HCT116 (cell line): Measurements from ENCODE around the gene CACNA2D2. TPM values are rescaled to one million over a fixed set of nuclear protein-coding genes. Genes with fewer than 3 reads are reported as not detected.

Source experiments
- ATAC-seq: fragments of 200-7000 bp; cut with Tn5 transposase; 2 replicates; pipeline ENCODE4 v1.9.1; 2020; ENCODE audit warnings: mild to moderate bottlenecking, moderate library complexity
- BruUV-seq: library from RNA; stranded (reverse); fragments of 400-500 nt; replicated peaks from 2 replicates; lab custom pipeline; 2021; lab: Mats Ljungman, UMichigan
- CTCF ChIA-PET: fragments of 300-600 bp; sonication (Branson Sonifier 250); formaldehyde crosslinking; loops from one replicate; lab custom pipeline; 2021; ENCODE audit warnings: antibody characterized with exemption; lab: Charles Lee
- POLR2A ChIA-PET: fragments of 300-600, 350-600 bp; sonication (Branson Sonifier 250); formaldehyde crosslinking; loops from one replicate; lab custom pipeline; 2021; ENCODE audit warnings: antibody characterized with exemption; lab: Charles Lee
- RAD21 ChIA-PET, 2 experiments: fragments of 300-600 bp; sonication (Branson Sonifier 250); formaldehyde crosslinking; loops; one replicate each; lab custom pipeline; 2023; ENCODE audit warnings: low total read pairs in 2 of 2; ENCODE audit not compliant: uncharacterized antibody in 2 of 2, unreplicated experiment in 2 of 2, low non-redundant PET in 1 of 2; lab: Charles Lee
- DNase-seq: peaks from one replicate; pipeline ENCODE4 v3.0.0-alpha.2; 2010; ENCODE audit warnings: low read depth, low spot score
- H2AFZ ChIP-seq: fragments of 200-600 bp; shearing (Covaris generic), sonication (generic); 2 replicates; pipeline ENCODE4 v1.6.1; 2017; ENCODE audit warnings: low read depth, mixed run types, mixed read lengths, antibody characterized with exemption, low read length; ENCODE audit not compliant: poor library complexity, severe bottlenecking
- H3K27ac ChIP-seq: 2 replicates; pipeline ENCODE4 v1.5.1; 2012; ENCODE audit warnings: low read depth, low read length
- H3K27me3 ChIP-seq: fragments of 200-600 bp; sonication (generic); 2 replicates; pipeline ENCODE4 v1.6.1; 2016; ENCODE audit warnings: mixed run types, low read length, mixed read lengths; ENCODE audit not compliant: insufficient read depth
- H3K36me3 ChIP-seq, 2 experiments: fragments of 200-500 bp in 1 of 2; fragments of 200-600 bp in 1 of 2; sonication (Bioruptor generic) in 1 of 2; sonication (generic) in 1 of 2; 2 replicates each; pipeline versions ENCODE4 v1.5.1 to v1.6.1; 2014 to 2016; ENCODE audit warnings: low read length in 2 of 2, inconsistent platforms in 1 of 2, mixed read lengths in 1 of 2, mixed run types in 1 of 2; ENCODE audit not compliant: insufficient read depth in 2 of 2, control insufficient read depth in 1 of 2
- H3K4me1 ChIP-seq, 2 experiments: fragments of 200-600 bp in 1 of 2; sonication (generic) in 1 of 2; 2 replicates each; pipeline versions ENCODE4 v1.5.1 to v1.6.1; 2012 to 2017; ENCODE audit warnings: low read length in 2 of 2, inconsistent platforms in 1 of 2, mild to moderate bottlenecking in 1 of 2, mixed read lengths in 1 of 2, mixed run types in 1 of 2, moderate library complexity in 1 of 2; ENCODE audit not compliant: insufficient read depth in 2 of 2, control insufficient read depth in 1 of 2
- H3K4me2 ChIP-seq: fragments of 200-600 bp; sonication (generic); 2 replicates; pipeline ENCODE4 v1.6.1; 2017; ENCODE audit warnings: mixed run types, low read length, mixed read lengths
- H3K4me3 ChIP-seq, 2 experiments: fragments of 200-600 bp in 1 of 2; sonication (generic) in 1 of 2; replicated peaks in 1 of 2; 2 replicates each; pipeline ENCODE4 v1.5.1; 2011 to 2016; ENCODE audit warnings: low read length in 2 of 2, control low read depth in 1 of 2, low read depth in 1 of 2, mild to moderate bottlenecking in 1 of 2, mixed read lengths in 1 of 2, mixed run types in 1 of 2
- H3K79me2 ChIP-seq: fragments of 200-600 bp; sonication (generic); 2 replicates; pipeline ENCODE4 v1.6.1; 2017; ENCODE audit warnings: mild to moderate bottlenecking, mixed run types, low read length, moderate library complexity, mixed read lengths; ENCODE audit not compliant: insufficient read depth
- H3K9ac ChIP-seq: fragments of 200-600 bp; sonication (generic); 2 replicates; pipeline ENCODE4 v1.6.1; 2016; ENCODE audit warnings: low read length, mixed read lengths
- H3K9me2 ChIP-seq: fragments of 200-600 bp; sonication (generic), shearing (Covaris generic); 2 replicates; pipeline ENCODE4 v1.6.1; 2017; ENCODE audit warnings: mixed run types, mild to moderate bottlenecking, moderate library complexity; ENCODE audit not compliant: insufficient read depth
- H3K9me3 ChIP-seq, 2 experiments: fragments of 200-500 bp in 1 of 2; fragments of 200-600 bp in 1 of 2; sonication (Bioruptor generic) in 1 of 2; sonication (generic) in 1 of 2; 2 replicates each; pipeline ENCODE4 v1.6.1; 2014 to 2017; ENCODE audit warnings: low read length in 2 of 2, mixed read lengths in 2 of 2, inconsistent platforms in 1 of 2, low read depth in 1 of 2, mild to moderate bottlenecking in 1 of 2, mixed run types in 1 of 2, moderate library complexity in 1 of 2; ENCODE audit not compliant: control insufficient read depth in 1 of 2, insufficient read depth in 1 of 2
- H4K20me1 ChIP-seq: fragments of 200-600 bp; sonication (generic), shearing (Covaris generic); 2 replicates; pipeline ENCODE4 v1.6.1; 2017; ENCODE audit warnings: mixed run types, mild to moderate bottlenecking, moderate library complexity; ENCODE audit not compliant: insufficient read depth
- CTCF ChIP-seq, 3 experiments: fragments of 200-600 bp in 1 of 3; sonication (generic) in 1 of 3; IDR thresholded peaks in 2 of 3; conservative IDR thresholded peaks in 1 of 3; 2 replicates each; pipeline ENCODE4 v1.5.1; 2012 to 2017; ENCODE audit warnings: low read depth in 2 of 3, low read length in 2 of 3, antibody characterized with exemption in 1 of 3, borderline replicate concordance in 1 of 3, control low read depth in 1 of 3, mild to moderate bottlenecking in 1 of 3, mixed read lengths in 1 of 3, mixed run types in 1 of 3, moderate library complexity in 1 of 3; ENCODE audit not compliant: insufficient read depth in 1 of 3
- EGR1 ChIP-seq: IDR thresholded peaks from 2 replicates; pipeline ENCODE4 v1.6.1; 2012; ENCODE audit warnings: low read depth
- MAX ChIP-seq: IDR thresholded peaks from 2 replicates; pipeline ENCODE4 v1.6.1; 2012
- POLR2AphosphoS5 ChIP-seq: IDR thresholded peaks from 2 replicates; pipeline ENCODE4 v1.6.1; 2011; ENCODE audit warnings: mild to moderate bottlenecking, low read depth, low read length, moderate library complexity
- RAD21 ChIP-seq: IDR thresholded peaks from 2 replicates; pipeline ENCODE4 v1.6.1; 2012; ENCODE audit warnings: low read depth, mild to moderate bottlenecking
- SIN3A ChIP-seq: IDR thresholded peaks from 2 replicates; pipeline ENCODE4 v1.6.1; 2012; ENCODE audit warnings: low read depth
- TCF7L2 ChIP-seq: IDR thresholded peaks from 2 replicates; pipeline ENCODE4 v1.7.0; 2011; ENCODE audit warnings: borderline replicate concordance, inconsistent platforms; ENCODE audit not compliant: insufficient read depth, insufficient read length; ENCODE audit errors: extremely low read depth
- ZFX ChIP-seq: fragments of 450-650 bp; IDR thresholded peaks from 2 replicates; pipeline ENCODE4 v1.6.1; 2017
- ZNF274 ChIP-seq: fragments of 200-500 bp; sonication (Bioruptor generic); IDR thresholded peaks from 2 replicates; pipeline ENCODE4 v1.6.1; 2014; ENCODE audit warnings: mild to moderate bottlenecking, low read depth, low read length, inconsistent platforms
- intact Hi-C: fragments of 100-400 bp; cut with micrococcal nuclease; formaldehyde crosslinking; loops from 2 replicates; pipeline ENCODE4 v1.10.0; 2022
- total RNA-seq: library from RNA; stranded (reverse); gene quantifications from one replicate; pipeline ENCODE4 v1.2.1, GENCODE V29; 2021; ENCODE audit not compliant: unreplicated experiment

The CACNA2D2 gene
- total RNA-seq, 1 experiment from 2014 or later, result 10.2 TPM

DNA sequence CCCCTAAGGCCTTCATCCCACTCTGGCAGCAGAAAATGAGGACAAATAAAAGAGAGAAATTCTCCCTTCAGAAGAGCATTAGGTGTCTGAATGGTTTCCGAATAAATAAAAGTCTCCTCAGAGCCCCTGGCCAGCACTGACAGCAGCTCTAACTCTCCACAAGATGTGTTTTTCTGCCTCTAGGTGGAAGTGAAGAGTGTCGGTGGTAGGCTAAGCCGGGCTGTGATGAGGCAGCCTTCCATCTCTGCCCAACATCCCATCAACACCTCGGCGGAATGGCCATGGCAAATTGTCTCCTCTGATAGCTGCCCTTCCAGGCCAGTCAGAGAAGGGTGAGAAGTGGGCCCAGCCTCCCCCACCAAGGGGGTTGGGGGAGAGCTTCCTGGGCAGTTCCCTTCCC is 6.3 kb upstream of the CACNA2D2 start:
- DNase-seq (no peak), ATAC-seq (no peak)
- Histone ChIP-seq H3K27ac (no peak overlapping the region), H3K4me1 (no peaks in the 10 kb centered on the region), H3K4me2 (no peak overlapping the region), H3K36me3 (no peaks in the 10 kb centered on the region)
- intact Hi-C loops, result no loop called here
- POLR2A ChIA-PET, result no interaction called here
- no TSS peak for BruUV-seq
- CTCF ChIA-PET, result no interaction called here
- TF ChIP-seq ZFX (no peak), MAX (no peak), RAD21 (no peak), EGR1 (no peak), CTCF (IDR thresholded peaks at IDR 0.05 in 2 of 3, conservative IDR thresholded peaks at IDR 0.05 in 1 of 3; ENCODE audit: borderline replicate concordance in 1 of 3, insufficient read depth in 1 of 3, low read depth in 2 of 3, low read length in 2 of 3) (no peak), ZNF274 (no peak), POLR2AphosphoS5 (no peak), SIN3A (no peak), TCF7L2 (no peak)
- TF ChIP-seq, all 23 proteins: peak for 0
- H4K20me1 ChIP-seq, result no peaks in the 10 kb centered on the region
- no peaks in the 10 kb centered on the region for H3K9me3 ChIP-seq
- RAD21 ChIA-PET, result no interaction called here
- no peaks in the 10 kb centered on the region for H3K9me2 ChIP-seq
- no peak overlapping the region for H3K9ac ChIP-seq
- peaks cover 5% of the 10 kb centered on the region; the same call in 1 of the 2 replicates for H3K27me3 ChIP-seq
- no peak overlapping the region for H2AFZ ChIP-seq
- H3K4me3 ChIP-seq, result no peak overlapping the region
- no peaks in the 10 kb centered on the region for H3K79me2 ChIP-seq
